Measurements from ENCODE around the gene MYMK.

Gene MYMK

DNA sequence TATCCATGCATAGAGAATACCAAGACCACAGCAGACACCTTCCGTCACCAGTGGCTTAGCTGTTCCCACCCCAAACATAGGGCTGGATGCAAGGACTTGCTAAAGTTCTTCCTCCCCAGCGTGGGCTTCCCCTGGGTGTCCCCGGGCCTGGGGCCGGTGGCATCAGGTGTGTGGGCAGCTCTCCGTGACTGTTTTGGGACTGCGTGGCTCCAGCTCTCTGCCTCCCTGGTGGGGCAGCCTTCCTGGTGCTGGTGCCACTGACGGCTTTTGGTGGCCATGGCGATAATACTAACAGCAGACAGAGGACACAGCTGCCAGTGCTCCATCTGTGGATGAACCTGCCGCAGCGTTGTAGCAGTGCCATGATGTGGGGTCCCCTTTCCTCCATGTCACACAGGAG is 60.1 kb downstream of the MYMK start:
- DNase-seq (ENCODE audit: low read depth), result no peak
